ENCODE results near the gene UST. TPM values are rescaled to one million over a fixed set of nuclear protein-coding genes. Genes with fewer than 3 reads are reported as not detected.

UST gene
- total RNA-seq, 1 experiment from 2014 or later, result 6.1 TPM

GRCh38 chr6:149108749-149109100 is 361.9 kb downstream of the UST start:
- Histone ChIP-seq H3K4me2 (ENCODE audit: low read length) (no peak overlapping the region), H3K9me2 (ENCODE audit: insufficient read depth) (no peaks in the 10 kb centered on the region), H3K36me3 (ENCODE audit: control insufficient read depth in 1 of 2, insufficient read depth in 2 of 2, low read length in 2 of 2) (no peaks in the 10 kb centered on the region), H3K9me3 (ENCODE audit: control insufficient read depth in 1 of 2, insufficient read depth in 1 of 2, low read depth in 1 of 2, low read length in 2 of 2) (no peaks in the 10 kb centered on the region), H4K20me1 (ENCODE audit: insufficient read depth) (no peaks in the 10 kb centered on the region), H3K27me3 (ENCODE audit: insufficient read depth, low read length) (no peaks in the 10 kb centered on the region), H3K4me1 (ENCODE audit: control insufficient read depth in 1 of 2, insufficient read depth in 2 of 2, low read length in 2 of 2) (no peaks in the 10 kb centered on the region), H3K27ac (ENCODE audit: low read depth, low read length) (no peak overlapping the region), H2AFZ (ENCODE audit: low read depth, low read length, poor library complexity, severe bottlenecking) (no peak overlapping the region), H3K9ac (ENCODE audit: low read length) (no peak overlapping the region), H3K79me2 (ENCODE audit: insufficient read depth, low read length) (no peaks in the 10 kb centered on the region), H3K4me3 (replicated peaks in 1 of 2; ENCODE audit: low read depth in 1 of 2, low read length in 2 of 2) (no peak overlapping the region)
- intact Hi-C loops (cut with micrococcal nuclease), result no loop called here
- POLR2A ChIA-PET, result no interaction called here
- ATAC-seq (no peak), DNase-seq (ENCODE audit: low read depth, low spot score) (no peak)
- no peak for TF ChIP-seq EZH2 (IDR thresholded peaks at IDR 0.05)
- TF ChIP-seq SRF (IDR thresholded peaks at IDR 0.05; ENCODE audit: low read depth), result no peak
- TF ChIP-seq, protein P1, sequence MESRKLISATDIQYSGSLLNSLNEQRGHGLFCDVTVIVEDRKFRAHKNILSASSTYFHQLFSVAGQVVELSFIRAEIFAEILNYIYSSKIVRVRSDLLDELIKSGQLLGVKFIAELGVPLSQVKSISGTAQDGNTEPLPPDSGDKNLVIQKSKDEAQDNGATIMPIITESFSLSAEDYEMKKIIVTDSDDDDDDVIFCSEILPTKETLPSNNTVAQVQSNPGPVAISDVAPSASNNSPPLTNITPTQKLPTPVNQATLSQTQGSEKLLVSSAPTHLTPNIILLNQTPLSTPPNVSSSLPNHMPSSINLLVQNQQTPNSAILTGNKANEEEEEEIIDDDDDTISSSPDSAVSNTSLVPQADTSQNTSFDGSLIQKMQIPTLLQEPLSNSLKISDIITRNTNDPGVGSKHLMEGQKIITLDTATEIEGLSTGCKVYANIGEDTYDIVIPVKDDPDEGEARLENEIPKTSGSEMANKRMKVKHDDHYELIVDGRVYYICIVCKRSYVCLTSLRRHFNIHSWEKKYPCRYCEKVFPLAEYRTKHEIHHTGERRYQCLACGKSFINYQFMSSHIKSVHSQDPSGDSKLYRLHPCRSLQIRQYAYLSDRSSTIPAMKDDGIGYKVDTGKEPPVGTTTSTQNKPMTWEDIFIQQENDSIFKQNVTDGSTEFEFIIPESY (IDR thresholded peaks at IDR 0.05; ENCODE audit: extremely low read depth, insufficient replicate concordance, low read length), result no peak
- no peak for TF ChIP-seq ZFX (IDR thresholded peaks at IDR 0.05)
- TF ChIP-seq RAD21 (IDR thresholded peaks at IDR 0.05; ENCODE audit: low read depth), result no peak
- no peak for TF ChIP-seq POLR2A (IDR thresholded peaks at IDR 0.05; ENCODE audit: borderline replicate concordance, extremely low read depth, insufficient read depth, insufficient read length)
- TF ChIP-seq SP1 (IDR thresholded peaks at IDR 0.05; ENCODE audit: low read depth), result no peak
- no peak for TF ChIP-seq YY1 (IDR thresholded peaks at IDR 0.05; ENCODE audit: extremely low read depth, insufficient replicate concordance, low read depth, low read length)
- CTCF ChIA-PET, result no interaction called here
- RAD21 ChIA-PET (ENCODE audit: low non-redundant PET in 1 of 2, low total read pairs in 2 of 2, uncharacterized antibody in 2 of 2, unreplicated experiment in 2 of 2), result no interaction called here
- BruUV-seq (replicated peaks), result no TSS peak

DNA sequence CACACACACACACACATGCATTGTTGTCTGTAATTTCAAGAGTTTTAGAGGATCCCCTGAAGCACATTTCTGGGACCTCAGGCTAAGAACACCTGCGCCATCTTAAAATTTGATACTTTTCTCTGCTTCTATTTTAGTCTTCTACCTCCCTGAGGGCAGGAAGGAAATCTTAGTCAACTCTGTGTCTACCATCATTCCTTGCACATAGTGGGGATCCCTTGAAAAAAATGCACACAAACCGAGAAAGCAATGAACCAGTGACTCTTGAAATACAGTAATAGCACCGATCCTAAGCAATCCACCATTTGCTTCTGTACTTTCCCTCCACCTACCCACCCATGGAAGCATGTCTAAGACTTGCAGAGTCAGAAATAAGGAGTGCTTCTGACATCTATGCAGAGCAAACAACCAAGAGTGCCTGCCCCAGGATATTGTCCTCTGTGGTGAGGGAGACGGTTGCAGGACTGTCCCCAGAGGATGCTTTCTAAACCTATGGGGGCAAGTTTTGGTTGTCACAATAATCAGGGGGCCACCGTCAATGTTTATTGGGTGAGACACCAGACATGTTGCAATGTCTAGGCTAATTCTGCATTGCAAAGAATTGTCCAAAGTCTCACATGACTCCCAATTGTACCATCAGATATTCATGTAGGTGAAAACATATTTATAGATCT is 362.7 kb downstream of the UST start:
- ChIA-PET RAD21 (ENCODE audit: low non-redundant PET in 1 of 2, low total read pairs in 2 of 2, uncharacterized antibody in 2 of 2, unreplicated experiment in 2 of 2) (no interaction called here), CTCF (no interaction called here), POLR2A (no interaction called here)
- Histone ChIP-seq H3K4me3 (replicated peaks in 1 of 2; ENCODE audit: low read depth in 1 of 2, low read length in 2 of 2) (no peak overlapping the region), H3K36me3 (ENCODE audit: control insufficient read depth in 1 of 2, insufficient read depth in 2 of 2, low read length in 2 of 2) (no peaks in the 10 kb centered on the region), H3K9me2 (ENCODE audit: insufficient read depth) (no peaks in the 10 kb centered on the region), H3K79me2 (ENCODE audit: insufficient read depth, low read length) (no peaks in the 10 kb centered on the region), H3K9ac (ENCODE audit: low read length) (no peak overlapping the region), H2AFZ (ENCODE audit: low read depth, low read length, poor library complexity, severe bottlenecking) (no peak overlapping the region), H3K27me3 (ENCODE audit: insufficient read depth, low read length) (no peaks in the 10 kb centered on the region), H4K20me1 (ENCODE audit: insufficient read depth) (no peaks in the 10 kb centered on the region), H3K9me3 (ENCODE audit: control insufficient read depth in 1 of 2, insufficient read depth in 1 of 2, low read depth in 1 of 2, low read length in 2 of 2) (no peaks in the 10 kb centered on the region), H3K4me2 (ENCODE audit: low read length) (no peak overlapping the region), H3K27ac (ENCODE audit: low read depth, low read length) (no peak overlapping the region), H3K4me1 (ENCODE audit: control insufficient read depth in 1 of 2, insufficient read depth in 2 of 2, low read length in 2 of 2) (no peaks in the 10 kb centered on the region)
- DNase-seq (ENCODE audit: low read depth, low spot score) (no peak), ATAC-seq (no peak)
- no peak for TF ChIP-seq CBX3 (IDR thresholded peaks at IDR 0.05; ENCODE audit: low read depth)
- TF ChIP-seq, protein P1 (IDR thresholded peaks at IDR 0.05; ENCODE audit: extremely low read depth, insufficient replicate concordance, low read length), result no peak
- intact Hi-C loops (cut with micrococcal nuclease), result no loop called here
- no TSS peak for BruUV-seq (replicated peaks)
